Measurements from ENCODE around the gene SYNE3.
"Not testable (repeated sequence)": the region's sequence is repeated elsewhere in the genome, so short reads cannot be mapped to it uniquely, and the experiment has no call there.

Gene SYNE3

DNA sequence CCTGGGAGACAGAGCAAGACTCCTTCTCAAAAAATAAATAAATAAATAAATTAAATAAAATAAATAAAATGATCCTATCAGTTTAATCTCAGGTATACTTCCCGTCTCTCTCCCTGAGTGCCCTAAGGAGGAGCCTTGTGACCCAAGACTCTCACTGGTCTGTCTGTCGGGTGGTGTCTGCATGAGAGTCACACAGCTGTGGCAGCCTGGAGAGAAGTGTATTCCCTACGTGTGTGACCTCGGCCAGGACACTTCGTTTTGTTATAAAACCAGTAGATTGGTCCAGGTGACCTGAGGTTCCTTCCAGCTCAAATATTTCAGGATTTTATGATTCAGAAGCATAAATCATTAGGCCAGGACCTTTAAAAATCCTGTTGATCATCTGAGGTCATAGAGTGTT, 4.8 kb downstream of the SYNE3 start:
- TF ChIP-seq, protein P1, sequence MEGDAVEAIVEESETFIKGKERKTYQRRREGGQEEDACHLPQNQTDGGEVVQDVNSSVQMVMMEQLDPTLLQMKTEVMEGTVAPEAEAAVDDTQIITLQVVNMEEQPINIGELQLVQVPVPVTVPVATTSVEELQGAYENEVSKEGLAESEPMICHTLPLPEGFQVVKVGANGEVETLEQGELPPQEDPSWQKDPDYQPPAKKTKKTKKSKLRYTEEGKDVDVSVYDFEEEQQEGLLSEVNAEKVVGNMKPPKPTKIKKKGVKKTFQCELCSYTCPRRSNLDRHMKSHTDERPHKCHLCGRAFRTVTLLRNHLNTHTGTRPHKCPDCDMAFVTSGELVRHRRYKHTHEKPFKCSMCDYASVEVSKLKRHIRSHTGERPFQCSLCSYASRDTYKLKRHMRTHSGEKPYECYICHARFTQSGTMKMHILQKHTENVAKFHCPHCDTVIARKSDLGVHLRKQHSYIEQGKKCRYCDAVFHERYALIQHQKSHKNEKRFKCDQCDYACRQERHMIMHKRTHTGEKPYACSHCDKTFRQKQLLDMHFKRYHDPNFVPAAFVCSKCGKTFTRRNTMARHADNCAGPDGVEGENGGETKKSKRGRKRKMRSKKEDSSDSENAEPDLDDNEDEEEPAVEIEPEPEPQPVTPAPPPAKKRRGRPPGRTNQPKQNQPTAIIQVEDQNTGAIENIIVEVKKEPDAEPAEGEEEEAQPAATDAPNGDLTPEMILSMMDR (IDR thresholded peaks at IDR 0.05; ENCODE audit: control insufficient read depth, extremely low read depth, insufficient read depth) = no peak
- H3K4me3 ChIP-seq (ENCODE audit: low read depth, low read length) = no peak overlapping the region
- peak; percentile 63 for DNase-seq (ENCODE audit: low read depth)

DNA sequence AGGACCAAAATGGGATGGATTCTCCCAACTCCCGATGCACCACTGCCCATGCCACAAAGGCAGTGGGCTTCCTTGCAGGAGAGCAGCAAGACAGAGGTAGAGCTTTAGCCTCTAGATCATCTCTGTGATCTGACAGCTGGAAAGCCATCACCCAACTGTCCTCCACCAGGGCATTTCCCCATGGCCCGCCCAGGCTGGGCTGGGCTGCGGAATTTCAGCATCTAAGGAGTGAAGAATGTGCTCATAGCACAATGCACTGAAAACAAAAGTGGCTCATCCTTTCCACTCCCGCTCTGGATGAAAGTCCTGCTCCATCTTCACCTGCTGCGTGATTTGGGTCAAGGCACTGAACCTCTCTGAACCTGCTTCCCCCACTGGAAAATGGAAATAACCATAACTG, 5.6 kb downstream of the SYNE3 start:
- H3K4me3 ChIP-seq (ENCODE audit: low read depth, low read length) = no peak overlapping the region
- TF ChIP-seq, protein P1 (IDR thresholded peaks at IDR 0.05; ENCODE audit: control insufficient read depth, extremely low read depth, insufficient read depth) = no peak
- DNase-seq (ENCODE audit: low read depth) = no peak

DNA sequence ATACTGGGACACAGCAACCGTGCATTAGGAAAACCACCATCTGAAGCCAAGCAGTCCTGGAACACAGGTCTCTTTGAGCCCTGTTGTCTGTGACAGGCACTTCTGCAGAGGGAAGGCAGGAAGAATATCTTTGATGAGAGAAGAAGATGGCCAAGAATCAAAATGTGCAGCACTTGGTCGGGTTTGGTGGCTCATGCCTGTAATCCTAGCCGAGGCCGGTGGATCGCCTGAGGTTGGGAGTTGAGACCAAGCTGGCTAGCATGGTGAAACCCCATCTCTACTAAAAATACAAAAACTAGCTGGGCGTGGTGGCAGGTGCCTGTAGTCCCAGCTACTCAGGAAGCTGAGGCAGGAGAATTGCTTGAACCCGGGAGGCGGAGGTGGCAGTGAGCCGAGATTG, 6.1 kb downstream of the SYNE3 start:
- not testable (repeated sequence) for H3K4me3 ChIP-seq (ENCODE audit: low read depth, low read length); DNase-seq (ENCODE audit: low read depth)

DNA sequence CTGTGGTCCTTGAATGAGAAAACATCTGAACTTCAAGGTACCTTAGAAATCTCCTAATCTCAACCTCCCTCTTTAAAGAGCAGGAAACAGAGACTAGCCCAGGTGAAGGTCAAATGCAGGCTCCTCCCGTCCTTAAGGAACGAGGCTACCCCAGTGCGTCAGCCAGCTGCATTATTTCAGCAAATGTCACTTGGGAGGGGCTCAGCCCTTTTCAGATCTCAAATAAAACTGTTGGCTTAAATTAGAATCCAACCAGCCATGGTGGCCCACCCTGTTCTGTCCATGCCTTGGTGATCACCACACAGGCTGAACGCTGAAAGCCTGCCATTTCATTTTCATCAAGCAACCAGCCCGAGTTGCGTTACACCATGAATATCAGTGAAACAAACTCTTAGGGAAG, 7.0 kb downstream of the SYNE3 start:
- no peak overlapping the region for H3K4me3 ChIP-seq (ENCODE audit: low read depth, low read length)
- DNase-seq (ENCODE audit: low read depth) = no peak
- TF ChIP-seq, protein P1 (IDR thresholded peaks at IDR 0.05; ENCODE audit: control insufficient read depth, extremely low read depth, insufficient read depth) = no peak

DNA sequence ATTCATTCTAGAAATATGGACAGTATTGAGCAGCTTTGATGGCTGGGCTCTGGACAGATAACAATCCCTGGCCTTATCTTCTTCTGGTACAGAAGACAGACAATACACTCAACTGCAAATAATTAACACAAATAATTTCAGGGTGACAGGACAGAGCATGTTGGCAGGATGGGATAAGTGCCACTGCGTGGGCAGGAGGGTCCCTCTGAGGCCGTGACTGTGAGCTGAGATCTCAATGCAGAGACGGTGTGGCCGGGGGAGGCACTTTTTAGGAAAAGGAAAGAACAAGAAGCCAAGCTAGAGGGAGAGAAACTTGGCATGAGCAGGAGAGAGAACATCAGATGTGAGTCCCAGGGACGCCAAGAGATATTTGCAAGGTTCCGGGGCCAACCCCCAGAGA, 8.1 kb downstream of the SYNE3 start:
- H3K4me3 ChIP-seq (ENCODE audit: low read depth, low read length) = no peak overlapping the region
- TF ChIP-seq, protein P1 (IDR thresholded peaks at IDR 0.05; ENCODE audit: control insufficient read depth, extremely low read depth, insufficient read depth) = no peak
- DNase-seq (ENCODE audit: low read depth) = no peak

DNA sequence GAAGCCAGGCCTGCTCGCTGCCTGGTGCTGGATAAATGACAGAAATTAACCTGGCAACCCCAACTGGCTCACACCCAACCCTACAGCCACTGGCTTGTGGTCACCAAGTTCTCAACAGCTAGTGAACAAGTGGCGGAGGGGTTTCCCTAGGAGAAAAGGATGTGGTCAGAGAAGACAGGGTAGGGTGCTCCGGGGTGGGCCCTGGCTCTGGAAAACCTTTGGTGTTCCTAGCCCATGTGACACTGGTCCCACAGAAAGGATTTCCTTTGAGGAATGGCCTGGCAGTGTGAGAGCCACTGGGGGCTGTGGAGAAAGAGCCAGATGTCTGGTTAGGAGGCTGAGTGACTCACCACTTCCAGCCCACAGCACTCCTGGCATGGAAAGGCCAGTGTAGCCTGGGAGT, 8.7 kb downstream of the SYNE3 start:
- DNase-seq (ENCODE audit: low read depth) = no peak
- TF ChIP-seq, protein P1 (IDR thresholded peaks at IDR 0.05; ENCODE audit: control insufficient read depth, extremely low read depth, insufficient read depth) = no peak
- H3K4me3 ChIP-seq (ENCODE audit: low read depth, low read length) = no peak overlapping the region

DNA sequence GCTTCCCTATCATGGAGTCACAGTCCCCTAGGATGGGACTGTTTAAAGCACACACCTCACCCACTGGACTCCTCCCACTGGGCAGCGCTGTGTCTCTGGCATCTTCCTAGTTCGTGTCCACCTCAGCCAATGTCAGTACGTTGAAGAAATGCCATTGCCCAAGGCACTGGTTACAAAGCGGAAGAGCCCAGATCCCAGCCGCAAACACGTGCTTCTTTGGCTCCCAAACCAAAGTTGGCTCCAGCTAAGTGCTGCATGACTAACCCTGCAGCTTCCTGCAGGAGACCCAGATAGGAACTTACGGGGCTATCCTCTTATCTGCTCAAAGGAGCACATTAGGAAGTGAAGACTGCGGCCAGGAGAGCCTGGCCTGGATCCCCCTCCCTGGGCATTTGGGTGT, 9.3 kb downstream of the SYNE3 start:
- TF ChIP-seq, protein P1 (IDR thresholded peaks at IDR 0.05; ENCODE audit: control insufficient read depth, extremely low read depth, insufficient read depth) = no peak
- DNase-seq (ENCODE audit: low read depth) = no peak
- no peak overlapping the region for H3K4me3 ChIP-seq (ENCODE audit: low read depth, low read length)

Data from LNCaP clone FGC (cell line).